Pancreas (tissue), 10 donors: ENCODE data around the gene LRP1B. TPM values are rescaled to one million over a fixed set of nuclear protein-coding genes. Genes with fewer than 3 reads are reported as not detected.
"Not testable (repeated sequence)": the region's sequence is repeated elsewhere in the genome, so short reads cannot be mapped to it uniquely, and the experiment has no call there.

Experiments used
- ATAC-seq, 4 donors: fragments of 200-7000 bp; cut with Tn5 transposase; one replicate each; pipeline versions ENCODE4 v1.8.0 to v1.9.1; 2020; ENCODE audit warnings: mild to moderate bottlenecking in 4 of 4, moderate library complexity in 4 of 4
- DNase-seq, 6 donors: peaks; one replicate each; pipeline ENCODE4 v3.0.0-alpha.2; 2020
- FAIRE-seq: peaks from 2 replicates; lab custom pipeline; 2012; peaks lifted over from hg19 to GRCh38; lab: Jason Lieb, UNC
- H3K27ac ChIP-seq, 4 donors: fragments of 200-600 bp; sonication (generic); 1 replicate in 3 of 4; 2 replicates in 1 of 4; pipeline versions ENCODE4 v1.5.0 to v1.8.0; 2020
- H3K27me3 ChIP-seq, 4 donors: fragments of 200-600 bp; one replicate each; pipeline ENCODE4 v1.8.0; 2021
- H3K36me3 ChIP-seq, 3 donors: fragments of 200-600 bp; sonication (generic) in 1 of 3; one replicate each; pipeline versions ENCODE4 v1.5.0 to v1.8.0; 2020 to 2021
- H3K4me1 ChIP-seq, 3 donors: fragments of 200-600 bp; one replicate each; pipeline ENCODE4 v1.8.0; 2021
- H3K4me3 ChIP-seq, 4 donors: fragments of 200-600 bp; sonication (generic) in 2 of 4; one replicate each; pipeline versions ENCODE4 v1.5.0 to v1.8.0; 2020 to 2021
- H3K9me3 ChIP-seq, 4 donors: fragments of 200-600 bp; one replicate each; pipeline ENCODE4 v1.8.0; 2021
- WGBS, 2 donors: extraction: QIAGEN DNeasy Blood & Tissue Kit; methylation state at CpG; one replicate each; pipeline ENCODE4 v1.1.7; 2013; 5-methylcytosine and 5-hydroxymethylcytosine counted together
- intact Hi-C, 3 donors: fragments of 100-400 bp; cut with DNase I; formaldehyde crosslinking; loops; one replicate each; pipeline versions ENCODE4 v1.11.1 to v1.14.2; 2022
- polyA plus RNA-seq, 2 donors: library from polyadenylated mRNA; stranded (reverse); fragments of 200-250 nt; gene quantifications; one replicate each; pipeline ENCODE4 v1.2.3, GENCODE V29; 2013
- total RNA-seq, 6 donors: library from RNA; stranded (reverse); fragmentation: NEBNext Ultra II Directional in 4 of 6; extraction: Animal tissue kit (Norgen Biotek cat#: 25700) in 4 of 6; gene quantifications; one replicate each; pipeline versions ENCODE4 v1.2.1 to v1.2.4, GENCODE V29; 2021 to 2023
- TF ChIP-seq, protein P1 (sequence below), 4 donors: fragments of 200-600 bp; sonication (generic) in 3 of 4; IDR thresholded peaks; one replicate each; pipeline versions ENCODE4 v1.5.0 to v1.8.0; 2021; ENCODE audit warnings: antibody characterized with exemption in 4 of 4
- donor health status: healthy with polysubstance abuse.
- donor health status: DM: no; HTN: no; CAD: no; lungs with moderate emphysema.
- donor health status: DM: no; HTN: no; CAD: no.
- donor health status: control.
- donor health status: control.
- donor health status: Bipolar disorder and iron deficiency.
- donor health status: DM: yes; HTN: yes; CAD: no.
- donor health status: DM: no; HTN: no; CAD: no.
- donor health status: DM: no; HTN: no; CAD: no.
- donor health status: DM: yes; HTN: yes; CAD: no.

The LRP1B gene
- total and polyA plus RNA-seq, 8 donors: 0.06 to 0.55 (median 0.25) TPM

DNA sequence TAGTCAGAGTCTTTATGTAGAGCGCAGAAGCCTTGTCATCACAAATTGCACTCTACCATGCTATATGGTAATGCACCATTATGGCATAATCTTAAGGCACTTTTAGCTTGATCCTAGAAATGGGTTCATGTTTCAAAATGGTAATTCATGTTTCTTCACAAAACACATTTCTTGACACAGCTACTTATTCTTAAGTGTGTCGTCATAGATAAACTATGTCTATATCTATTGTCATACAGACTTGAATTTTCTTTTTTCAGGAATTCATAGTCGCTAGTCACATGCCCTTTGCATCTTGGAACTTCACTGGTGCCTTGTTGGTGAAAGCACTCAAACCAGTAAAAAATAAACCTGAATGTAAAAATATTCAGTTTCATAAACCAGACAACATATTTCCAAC lies 1578.2 kb downstream of the LRP1B start:
- TF ChIP-seq, protein P1, sequence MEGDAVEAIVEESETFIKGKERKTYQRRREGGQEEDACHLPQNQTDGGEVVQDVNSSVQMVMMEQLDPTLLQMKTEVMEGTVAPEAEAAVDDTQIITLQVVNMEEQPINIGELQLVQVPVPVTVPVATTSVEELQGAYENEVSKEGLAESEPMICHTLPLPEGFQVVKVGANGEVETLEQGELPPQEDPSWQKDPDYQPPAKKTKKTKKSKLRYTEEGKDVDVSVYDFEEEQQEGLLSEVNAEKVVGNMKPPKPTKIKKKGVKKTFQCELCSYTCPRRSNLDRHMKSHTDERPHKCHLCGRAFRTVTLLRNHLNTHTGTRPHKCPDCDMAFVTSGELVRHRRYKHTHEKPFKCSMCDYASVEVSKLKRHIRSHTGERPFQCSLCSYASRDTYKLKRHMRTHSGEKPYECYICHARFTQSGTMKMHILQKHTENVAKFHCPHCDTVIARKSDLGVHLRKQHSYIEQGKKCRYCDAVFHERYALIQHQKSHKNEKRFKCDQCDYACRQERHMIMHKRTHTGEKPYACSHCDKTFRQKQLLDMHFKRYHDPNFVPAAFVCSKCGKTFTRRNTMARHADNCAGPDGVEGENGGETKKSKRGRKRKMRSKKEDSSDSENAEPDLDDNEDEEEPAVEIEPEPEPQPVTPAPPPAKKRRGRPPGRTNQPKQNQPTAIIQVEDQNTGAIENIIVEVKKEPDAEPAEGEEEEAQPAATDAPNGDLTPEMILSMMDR (IDR thresholded peaks at IDR 0.05): no peak
- Histone ChIP-seq H3K27ac (no peak overlapping the region), H3K9me3 (no peaks in the 10 kb centered on the region), H3K4me1 (peaks cover 0 to 7% (median 0%) of the 10 kb centered on the region in 3 donors), H3K36me3 (no peaks in the 10 kb centered on the region), H3K4me3 (no peak overlapping the region), H3K27me3 (no peaks in the 10 kb centered on the region)
- DNase-seq (no peak), ATAC-seq (no peak), FAIRE-seq (no peak)
- intact Hi-C loops: no loop called here
- WGBS, 2 donors: 92 to 93% methylated on average over 3 of the region's 3 CpGs

- no peak for DNase-seq
- H3K36me3 ChIP-seq: no peaks in the 10 kb centered on the region
- peaks cover 0 to 7% (median 0%) of the 10 kb centered on the region in 3 donors for H3K4me1 ChIP-seq
- H3K9me3 ChIP-seq: no peaks in the 10 kb centered on the region
- no peak for FAIRE-seq
- H3K4me3 ChIP-seq: no peak overlapping the region
- intact Hi-C loops: no loop called here
- no peak for ATAC-seq
- no peak overlapping the region for H3K27ac ChIP-seq
- TF ChIP-seq, protein P1 (IDR thresholded peaks at IDR 0.05): no peak
- H3K27me3 ChIP-seq: no peaks in the 10 kb centered on the region
- 77 to 86% methylated on average over 1 of the region's 1 CpG for WGBS, 2 donors
These were observed 1579.5 kb downstream of the LRP1B start for GRCh38 chr2:140551287-140551686.

DNA sequence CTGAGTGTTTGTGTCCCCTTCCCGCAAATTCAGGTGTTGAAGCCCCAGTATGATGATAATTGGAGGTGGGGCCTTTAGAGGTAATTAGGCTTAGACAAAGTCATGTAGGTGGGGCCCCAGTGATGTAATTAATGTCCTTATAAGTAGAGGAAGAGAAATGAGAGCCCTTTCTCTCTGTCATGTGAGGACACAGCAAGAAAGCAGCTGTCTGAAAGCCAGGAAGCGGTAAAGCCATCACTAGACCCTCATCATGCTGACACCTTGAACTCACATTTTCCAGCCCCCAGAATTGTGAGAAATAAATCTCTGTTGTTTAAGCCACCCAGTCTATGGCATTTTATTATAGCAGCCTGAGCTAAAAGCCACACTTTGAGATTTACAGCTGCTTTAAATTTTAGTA lies 1580.0 kb downstream of the LRP1B start:
- TF ChIP-seq, protein P1 (IDR thresholded peaks at IDR 0.05): no peak

DNA sequence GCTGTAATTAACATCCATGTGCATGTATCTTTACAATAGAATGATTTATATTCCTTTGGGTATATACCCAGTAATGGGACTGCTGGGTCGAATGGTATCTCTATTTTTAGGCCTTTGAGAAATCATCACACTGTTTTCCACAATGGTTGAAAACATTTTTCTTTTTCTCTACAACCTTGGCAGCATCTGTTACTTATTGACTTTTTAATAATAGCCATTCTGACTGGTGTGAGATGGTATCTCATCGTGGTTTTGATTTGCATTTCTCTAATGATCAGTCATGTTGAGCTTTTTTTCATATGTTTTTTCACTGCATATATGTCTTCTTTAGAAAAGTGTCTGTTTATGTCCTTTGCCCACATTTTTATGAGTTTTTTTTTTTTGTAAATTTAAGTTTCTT lies 1586.0 kb downstream of the LRP1B start:
- WGBS, 2 donors: 12 to 13% methylated on average over 2 of the region's 2 CpGs
- ATAC-seq, intact Hi-C loops, H3K27ac ChIP-seq, H3K4me1 ChIP-seq, H3K4me3 ChIP-seq, FAIRE-seq, H3K9me3 ChIP-seq, H3K27me3 ChIP-seq, H3K36me3 ChIP-seq, DNase-seq: not testable (repeated sequence)

More for the DNA sequence above, 1580.0 kb downstream of the LRP1B start:
- FAIRE-seq (no peak), ATAC-seq (no peak), DNase-seq (no peak)
- intact Hi-C loops: no loop called here
- H3K4me1 ChIP-seq: peaks cover 0 to 7% (median 0%) of the 10 kb centered on the region in 3 donors
- no peaks in the 10 kb centered on the region for H3K27me3 ChIP-seq
- no peaks in the 10 kb centered on the region for H3K36me3 ChIP-seq
- WGBS, 2 donors: 95 to 96% methylated on average over 2 of the region's 2 CpGs
- no peak overlapping the region for H3K27ac ChIP-seq
- no peaks in the 10 kb centered on the region for H3K9me3 ChIP-seq
- no peak overlapping the region for H3K4me3 ChIP-seq

DNA sequence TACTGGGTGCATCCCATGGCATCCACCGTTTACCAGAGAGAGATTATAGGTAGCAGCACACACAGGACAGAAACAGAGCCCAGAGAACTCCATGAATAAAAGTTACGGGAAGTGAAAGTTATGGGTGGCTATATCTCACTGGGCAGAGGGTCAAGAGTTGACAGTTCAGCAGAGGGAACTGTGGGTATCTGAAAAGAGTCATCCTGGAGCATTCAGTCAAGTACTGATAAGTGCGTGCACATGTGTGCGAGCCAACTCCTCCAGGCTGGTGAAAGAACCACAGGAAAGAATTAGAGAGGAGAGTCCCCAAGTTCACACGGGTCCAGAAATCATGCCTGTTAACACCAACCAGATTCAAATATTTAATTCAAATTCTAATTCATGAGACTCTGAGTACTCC lies 1588.2 kb downstream of the LRP1B start:
- no peak for FAIRE-seq
- H3K9me3 ChIP-seq: no peaks in the 10 kb centered on the region
- TF ChIP-seq, protein P1 (IDR thresholded peaks at IDR 0.05): no peak

More for the DNA sequence above, 1588.2 kb downstream of the LRP1B start:
- H3K4me3 ChIP-seq: no peak overlapping the region
- intact Hi-C loops: no loop called here
- ATAC-seq: no peak
- H3K36me3 ChIP-seq: no peaks in the 10 kb centered on the region
- 79 to 83% methylated on average over 5 of the region's 5 CpGs for WGBS, 2 donors
- no peak overlapping the region for H3K27ac ChIP-seq
- no peak for DNase-seq
- no peaks in the 10 kb centered on the region for H3K4me1 ChIP-seq
- no peaks in the 10 kb centered on the region for H3K27me3 ChIP-seq
